ENCODE results near the gene GPR146. TPM values are rescaled to one million over a fixed set of nuclear protein-coding genes. Genes with fewer than 3 reads are reported as not detected.

The GPR146 gene
- total RNA-seq, 2 donors from 2014 or later, result 0.66 to 0.75 TPM

GRCh38 chr7:1025743-1026581 is 18.4 kb upstream of the GPR146 start:
- WGBS, 2 experiments (ENCODE audit: insufficient coverage in 1 of 2, insufficient read length in 1 of 2), result 93 to 98% methylated on average over 23 to 31 of the region's 31 CpGs
- H3K27me3 ChIP-seq (ENCODE audit: control insufficient read depth, insufficient read depth, low read length, poor library complexity, severe bottlenecking), result no peaks in the 10 kb centered on the region
- no peaks in the 10 kb centered on the region for H3K9me3 Mint-ChIP-seq
- peak overlapping the region; percentile 66 for H3K4me3 Mint-ChIP-seq
- TF ChIP-seq CTCF (conservative IDR thresholded peaks at IDR 0.05), result no peak
- H3K9me3 ChIP-seq (ENCODE audit: control insufficient read depth, low read length), result no peaks in the 10 kb centered on the region
- no peak overlapping the region for H3K27ac Mint-ChIP-seq
- H3K27me3 Mint-ChIP-seq (ENCODE audit: insufficient read depth), result no peaks in the 10 kb centered on the region
- no peaks in the 10 kb centered on the region for H3K4me1 ChIP-seq (ENCODE audit: control insufficient read depth, insufficient read depth, low read length)
- no peak overlapping the region for H3K9ac ChIP-seq (ENCODE audit: extremely low read depth, low read length, poor library complexity, severe bottlenecking)
- no peak overlapping the region for H3K4me3 ChIP-seq (ENCODE audit: low read length)
- peaks cover 6% of the 10 kb centered on the region for H3K4me1 Mint-ChIP-seq
- H3K36me3 Mint-ChIP-seq (ENCODE audit: low read depth), result peaks cover 18% of the 10 kb centered on the region
- no peak overlapping the region for H3K27ac ChIP-seq (ENCODE audit: low read depth, low read length)
- peaks cover 17% of the 10 kb centered on the region for H3K36me3 ChIP-seq (ENCODE audit: control insufficient read depth, insufficient read depth, low read length)
- DNase-seq, result no peak

- Histone ChIP-seq H3K4me3 (ENCODE audit: low read length) (peak overlapping the region; percentile 82), H3K36me3 (ENCODE audit: control insufficient read depth, insufficient read depth, low read length) (peaks cover 16% of the 10 kb centered on the region), H3K9me3 (ENCODE audit: control insufficient read depth, low read length) (no peaks in the 10 kb centered on the region), H3K4me1 (ENCODE audit: control insufficient read depth, insufficient read depth, low read length) (no peaks in the 10 kb centered on the region), H3K27me3 (ENCODE audit: control insufficient read depth, insufficient read depth, low read length, poor library complexity, severe bottlenecking) (no peaks in the 10 kb centered on the region), H3K9ac (ENCODE audit: extremely low read depth, low read length, poor library complexity, severe bottlenecking) (peak overlapping the region; percentile 55), H3K27ac (ENCODE audit: low read depth, low read length) (no peak overlapping the region)
- no peaks in the 10 kb centered on the region for H3K27me3 Mint-ChIP-seq (ENCODE audit: insufficient read depth)
- peaks cover 11% of the 10 kb centered on the region for H3K36me3 Mint-ChIP-seq (ENCODE audit: low read depth)
- peaks cover 6% of the 10 kb centered on the region for H3K4me1 Mint-ChIP-seq
- H3K27ac Mint-ChIP-seq, result no peak overlapping the region
- WGBS, 2 experiments (ENCODE audit: insufficient coverage in 1 of 2, insufficient read length in 1 of 2), result 88 to 95% methylated on average over 12 to 20 of the region's 20 CpGs
- peak overlapping the region; percentile 66 for H3K4me3 Mint-ChIP-seq
- no peaks in the 10 kb centered on the region for H3K9me3 Mint-ChIP-seq
- no peak for DNase-seq
- TF ChIP-seq CTCF (conservative IDR thresholded peaks at IDR 0.05), result no peak
These were observed 17.6 kb upstream of the GPR146 start for GRCh38 chr7:1026721-1027161.

- Mint-ChIP-seq H3K36me3 (ENCODE audit: low read depth) (peaks cover 8% of the 10 kb centered on the region), H3K27me3 (ENCODE audit: insufficient read depth) (no peaks in the 10 kb centered on the region), H3K9me3 (no peaks in the 10 kb centered on the region), H3K4me1 (peaks cover 6% of the 10 kb centered on the region), H3K27ac (peak overlapping the region; percentile 58), H3K4me3 (peak overlapping the region; percentile 66)
- DNase-seq, result peak; percentile 68
- Histone ChIP-seq H3K4me1 (ENCODE audit: control insufficient read depth, insufficient read depth, low read length) (no peaks in the 10 kb centered on the region), H3K9me3 (ENCODE audit: control insufficient read depth, low read length) (no peaks in the 10 kb centered on the region), H3K27me3 (ENCODE audit: control insufficient read depth, insufficient read depth, low read length, poor library complexity, severe bottlenecking) (no peaks in the 10 kb centered on the region), H3K27ac (ENCODE audit: low read depth, low read length) (peak overlapping the region; percentile 38), H3K4me3 (ENCODE audit: low read length) (peak overlapping the region; percentile 82), H3K36me3 (ENCODE audit: control insufficient read depth, insufficient read depth, low read length) (peaks cover 16% of the 10 kb centered on the region), H3K9ac (ENCODE audit: extremely low read depth, low read length, poor library complexity, severe bottlenecking) (peak overlapping the region; percentile 55)
- TF ChIP-seq CTCF (conservative IDR thresholded peaks at IDR 0.05), result no peak
- 18 to 33% methylated on average over 29 to 69 of the region's 69 CpGs for WGBS, 2 experiments (ENCODE audit: insufficient coverage in 1 of 2, insufficient read length in 1 of 2)
These were observed 16.9 kb upstream of the GPR146 start for GRCh38 chr7:1027242-1028043.
